Activated gamma-delta T cell treated with anti-CD3 and anti-CD28 coated beads, Interleukin-2, amount 50 U/mL, for 16 hours (primary cell): Measurements from ENCODE around the gene CA9.

Source experiments
- DNase-seq: peaks from one replicate; pipeline ENCODE4 v3.0.0-alpha.2; 2020; ENCODE audit warnings: low read depth

Gene CA9

GRCh38 chr9:35691757-35692301, 18.1 kb downstream of the CA9 start:
- no peak for DNase-seq

- no peak for DNase-seq
These were observed 22.2 kb downstream of the CA9 start for GRCh38 chr9:35695943-35696401.

- DNase-seq: peak; percentile 39
These were observed 22.9 kb downstream of the CA9 start for GRCh38 chr9:35696520-35697215.

- DNase-seq: no peak
These were observed 23.8 kb downstream of the CA9 start for GRCh38 chr9:35697486-35697885.

- DNase-seq: no peak
These were observed 24.5 kb downstream of the CA9 start for GRCh38 chr9:35698231-35698630.

GRCh38 chr9:35700031-35700430, 26.3 kb downstream of the CA9 start:
- DNase-seq: no peak

- no peak for DNase-seq
These were observed 27.2 kb downstream of the CA9 start for GRCh38 chr9:35700942-35701341.

GRCh38 chr9:35702696-35703095, 29.0 kb downstream of the CA9 start:
- DNase-seq: no peak

GRCh38 chr9:35703906-35704672, 30.4 kb downstream of the CA9 start:
- DNase-seq: no peak

- DNase-seq: no peak
These were observed 31.6 kb downstream of the CA9 start for GRCh38 chr9:35705372-35705771.

- DNase-seq: no peak
These were observed 32.2 kb downstream of the CA9 start for GRCh38 chr9:35705836-35706430.

- no peak for DNase-seq
These were observed 33.2 kb downstream of the CA9 start for GRCh38 chr9:35706951-35707350.

GRCh38 chr9:35708146-35708545, 34.4 kb downstream of the CA9 start:
- no peak for DNase-seq

- DNase-seq: no peak
These were observed 37.2 kb downstream of the CA9 start for GRCh38 chr9:35710818-35711500.

- DNase-seq: no peak
These were observed 38.0 kb downstream of the CA9 start for GRCh38 chr9:35711501-35712428.

GRCh38 chr9:35712762-35713400, 39.2 kb downstream of the CA9 start:
- DNase-seq: no peak

- no peak for DNase-seq
These were observed 39.9 kb downstream of the CA9 start for GRCh38 chr9:35713578-35713977.

GRCh38 chr9:35714123-35714522, 40.4 kb downstream of the CA9 start:
- DNase-seq: no peak

GRCh38 chr9:35714579-35715252, 41.0 kb downstream of the CA9 start:
- DNase-seq: no peak

- DNase-seq: no peak
These were observed 42.5 kb downstream of the CA9 start for GRCh38 chr9:35716230-35716629.
